HepG2 (cell line): ENCODE measurements around the gene ODAM. TPM values are rescaled to one million over a fixed set of nuclear protein-coding genes. Genes with fewer than 3 reads are reported as not detected.

Experiments
- ATAC-seq: fragments of 200-7000 bp; cut with Tn5 transposase; 3 replicates; pipeline ENCODE4 v1.9.1; 2020; ENCODE audit warnings: mild to moderate bottlenecking, moderate library complexity
- Bru-seq: library from RNA; stranded (reverse); fragments of 400-500 nt; gene quantifications from one replicate; lab custom pipeline; 2021; lab: Mats Ljungman, UMichigan
- BruChase-seq, 2 experiments: library from RNA; stranded (reverse); fragments of 400-500 nt; gene quantifications; one replicate each; lab custom pipeline; 2021; lab: Mats Ljungman, UMichigan
- BruUV-seq: library from RNA; stranded (reverse); fragments of 400-500 nt; replicated peaks from 2 replicates; lab custom pipeline; 2021; lab: Mats Ljungman, UMichigan
- CTCF ChIA-PET: fragments of 300-600 bp; formaldehyde crosslinking; extraction: SDS; loops from one replicate; lab custom pipeline; 2021; ENCODE audit warnings: low total read pairs, inconsistent platforms, low intra/inter-chr PET ratio; lab: Yijun Ruan, JAX
- POLR2A ChIA-PET: fragments of 350-600 bp; sonication (Branson Sonifier 250); formaldehyde crosslinking; loops from one replicate; lab custom pipeline; 2020; ENCODE audit warnings: antibody characterized with exemption, inconsistent platforms; lab: Yijun Ruan, JAX
- DNase-seq: peaks from one replicate; pipeline ENCODE4 v3.0.0-alpha.2; 2015; ENCODE audit warnings: low spot score
- FAIRE-seq: peaks from 3 replicates; lab custom pipeline; 2011; peaks lifted over from hg19 to GRCh38; lab: Jason Lieb, UNC
- H2AFZ ChIP-seq: one replicate; pipeline ENCODE4 v1.6.1; 2011; ENCODE audit warnings: low read length, inconsistent platforms
- H3K27ac ChIP-seq: fragments of 300-600 bp; 3 replicates; pipeline ENCODE4 v1.8.0; 2011; ENCODE audit warnings: mixed run types, mild to moderate bottlenecking, mixed read lengths, low read length, inconsistent platforms; ENCODE audit not compliant: insufficient read depth; ENCODE audit errors: extremely low read length
- H3K27me3 ChIP-seq, 2 experiments: fragments of 200-600 bp in 1 of 2; 2 replicates in 1 of 2; 3 replicates in 1 of 2; pipeline versions ENCODE4 v1.6.0 to v1.8.0; 2011; ENCODE audit warnings: low read length in 2 of 2, mild to moderate bottlenecking in 2 of 2, moderate library complexity in 2 of 2, inconsistent platforms in 1 of 2; ENCODE audit not compliant: insufficient read depth in 2 of 2, control insufficient read depth in 1 of 2
- H3K36me3 ChIP-seq, 2 experiments: fragments of 200-600 bp in 1 of 2; replicated peaks in 1 of 2; 2 replicates in 1 of 2; 3 replicates in 1 of 2; pipeline versions ENCODE4 v1.5.1 to v1.8.0; 2011; ENCODE audit warnings: low read length in 2 of 2, inconsistent platforms in 1 of 2; ENCODE audit not compliant: insufficient read depth in 2 of 2, control insufficient read depth in 1 of 2
- H3K4me1 ChIP-seq: 2 replicates; pipeline ENCODE4 v1.5.1; 2012; ENCODE audit warnings: low read length, inconsistent platforms; ENCODE audit not compliant: insufficient read depth
- H3K4me2 ChIP-seq: 2 replicates; pipeline ENCODE4 v1.6.0; 2011; ENCODE audit warnings: low read depth, low read length, inconsistent platforms
- H3K4me3 ChIP-seq, 3 experiments: fragments of 200-600 bp in 1 of 3; sonication (generic), shearing (Covaris generic) in 1 of 3; replicated peaks in 1 of 3; 2 replicates each; pipeline ENCODE4 v1.5.1; 2011 to 2016; ENCODE audit warnings: low read length in 3 of 3, inconsistent platforms in 2 of 3, low read depth in 2 of 3, mild to moderate bottlenecking in 2 of 3, control low read depth in 1 of 3, mixed read lengths in 1 of 3; ENCODE audit not compliant: insufficient read depth in 1 of 3
- H3K79me2 ChIP-seq: one replicate; pipeline ENCODE4 v1.6.1; 2011; ENCODE audit warnings: low read length, inconsistent platforms; ENCODE audit not compliant: insufficient read depth
- H3K9ac ChIP-seq: 2 replicates; pipeline ENCODE4 v1.6.0; 2011; ENCODE audit warnings: mild to moderate bottlenecking, low read depth, low read length, inconsistent platforms; ENCODE audit not compliant: insufficient read depth
- H3K9me3 ChIP-seq: 2 replicates; pipeline ENCODE4 v1.5.1; 2012; ENCODE audit warnings: mild to moderate bottlenecking, low read length
- H4K20me1 ChIP-seq: 2 replicates; pipeline ENCODE4 v1.6.0; 2011; ENCODE audit warnings: inconsistent platforms, mild to moderate bottlenecking, low read length, moderate library complexity; ENCODE audit not compliant: insufficient read depth
- ATF3 ChIP-seq: sonication (generic); formaldehyde crosslinking; IDR thresholded peaks from 2 replicates; pipeline ENCODE4 v1.4.0; 2020; ENCODE audit warnings: missing genetic modification reagents
- CENPT ChIP-seq: sonication (generic); formaldehyde crosslinking; IDR thresholded peaks from 2 replicates; pipeline ENCODE4 v1.8.0; 2022; ENCODE audit warnings: low read depth, mild to moderate bottlenecking, moderate library complexity, missing genetic modification reagents
- FOXK2 ChIP-seq: fragments of 450-650 bp; IDR thresholded peaks from 2 replicates; pipeline ENCODE4 v1.6.1; 2016
- GABPB1 ChIP-seq: IDR thresholded peaks from 2 replicates; pipeline ENCODE4 v1.6.1; 2016; ENCODE audit warnings: mild to moderate bottlenecking, missing genetic modification reagents, moderate library complexity, missing compliant biosample characterization
- HOMEZ ChIP-seq: IDR thresholded peaks from 2 replicates; pipeline ENCODE4 v1.6.1; 2016; ENCODE audit warnings: low read depth
- MEF2D ChIP-seq: sonication (generic); formaldehyde crosslinking; IDR thresholded peaks from 2 replicates; pipeline ENCODE4 v1.5.1; 2020; ENCODE audit warnings: mild to moderate bottlenecking, missing genetic modification reagents
- PAF1 ChIP-seq: IDR thresholded peaks from 2 replicates; pipeline ENCODE4 v1.6.1; 2016; ENCODE audit warnings: missing genetic modification reagents, missing compliant biosample characterization
- PAWR ChIP-seq: sonication (generic); formaldehyde crosslinking; IDR thresholded peaks from 2 replicates; pipeline ENCODE4 v1.4.0; 2020; ENCODE audit warnings: missing genetic modification reagents, mild to moderate bottlenecking, borderline replicate concordance
- POLR2A ChIP-seq, 2 experiments: IDR thresholded peaks; 2 replicates each; pipeline ENCODE4 v1.6.1; 2011; ENCODE audit warnings: low read depth in 2 of 2, low read length in 2 of 2, mild to moderate bottlenecking in 1 of 2, moderate library complexity in 1 of 2; ENCODE audit not compliant: insufficient read depth in 1 of 2
- TMF1 ChIP-seq: sonication (generic); formaldehyde crosslinking; IDR thresholded peaks from 2 replicates; pipeline ENCODE4 v1.8.1; 2022; ENCODE audit warnings: low read depth, missing genetic modification reagents
- YY1 ChIP-seq: IDR thresholded peaks from 2 replicates; pipeline ENCODE4 v1.6.1; 2011; ENCODE audit warnings: low read length, low read depth, moderate library complexity, mild to moderate bottlenecking; ENCODE audit not compliant: insufficient read depth, insufficient replicate concordance
- ZBTB10 ChIP-seq: sonication (generic); formaldehyde crosslinking; IDR thresholded peaks from 2 replicates; pipeline ENCODE4 v1.4.0; 2020; ENCODE audit warnings: missing genetic modification reagents, borderline replicate concordance
- ZFP37 ChIP-seq: sonication (generic); formaldehyde crosslinking; IDR thresholded peaks from 2 replicates; pipeline ENCODE4 v1.4.0; 2020; ENCODE audit warnings: missing genetic modification reagents, borderline replicate concordance
- ZMYM2 ChIP-seq: sonication (generic); formaldehyde crosslinking; IDR thresholded peaks from 2 replicates; pipeline ENCODE4 v1.8.0; 2022; ENCODE audit warnings: mild to moderate bottlenecking, missing genetic modification reagents
- ZNF180 ChIP-seq: sonication (generic); formaldehyde crosslinking; IDR thresholded peaks from 2 replicates; pipeline ENCODE4 v1.4.0; 2020; ENCODE audit warnings: low read depth, missing genetic modification reagents, borderline replicate concordance
- ZNF296 ChIP-seq: sonication (generic); formaldehyde crosslinking; conservative IDR thresholded peaks from 2 replicates; pipeline ENCODE4 v1.5.0; 2020; ENCODE audit warnings: mild to moderate bottlenecking, missing genetic modification reagents
- ZNF337 ChIP-seq: sonication (generic); formaldehyde crosslinking; IDR thresholded peaks from 2 replicates; pipeline ENCODE4 v1.5.1; 2020; ENCODE audit warnings: missing genetic modification reagents, low read depth, mild to moderate bottlenecking, borderline replicate concordance
- WGBS: methylation state at CpG from one replicate; pipeline ENCODE4 v1.1.6; 2017; ENCODE audit warnings: low lambda C conversion rate; 5-methylcytosine and 5-hydroxymethylcytosine counted together
- in situ Hi-C: cut with HindIII; loops from 2 replicates; pipeline ENCODE4 v1.10.0; 2017; ENCODE audit warnings: low pct_unique_long_range_greater_than_20kb; ENCODE audit not compliant: extremely low pct_ligation_motif_present
- intact Hi-C: fragments of 100-400 bp; cut with micrococcal nuclease; formaldehyde crosslinking; loops from one replicate; pipeline ENCODE4 v1.10.0; 2022; ENCODE audit not compliant: unreplicated experiment
- long read RNA-seq, 2 experiments: library from RNA in 1 of 2; library from polyadenylated mRNA in 1 of 2; stranded (forward) in 1 of 2; unstranded in 1 of 2; transcript quantifications; one replicate each; pipeline ENCODE4 v2.0.0, GENCODE V29; 2019 to 2022
- polyA minus RNA-seq, 3 experiments: library from RNA; depleted of rRNA, polyadenylated mRNA; stranded (reverse); fragments of >200 nt; gene quantifications; 2 replicates each; pipeline ENCODE4 v1.2.3, GENCODE V29; 2011; ENCODE audit warnings: low replicate concordance in 1 of 3
- polyA plus RNA-seq, 8 experiments: library from polyadenylated mRNA; depleted of rRNA in 3 of 8; stranded (reverse) in 7 of 8; unstranded in 1 of 8; fragments of >200 nt; fragmentation: Illumina TruSeq in 4 of 8; extraction: Trizol in 4 of 8; gene quantifications; 2 replicates each; pipeline versions ENCODE4 v1.2.1 to v1.2.3, GENCODE V29; 2011 to 2016; ENCODE audit warnings: low read depth in 4 of 8, missing spikeins in 1 of 8, mixed read lengths in 1 of 8; ENCODE audit not compliant: insufficient read depth in 1 of 8
- total RNA-seq, 5 experiments: library from RNA; depleted of rRNA; stranded (reverse); fragments of >200 nt; fragmentation: Illumina TruSeq; extraction: Trizol; gene quantifications; 2 replicates each; pipeline ENCODE4 v1.2.3, GENCODE V29; 2016; ENCODE audit warnings: low read depth in 1 of 5

The ODAM gene
- total RNA-seq (2016; rRNA removed; fragmentation: Illumina TruSeq; extraction: Trizol): 115 and 157 TPM in 2 replicates
- total RNA-seq (2016; cell fraction: cytosol; rRNA removed; fragmentation: Illumina TruSeq; extraction: Trizol; ENCODE audit: low read depth): 55.0 and 66.5 TPM in 2 replicates
- total RNA-seq (2016; cell fraction: insoluble cytoplasmic fraction; rRNA removed; fragmentation: Illumina TruSeq; extraction: Trizol): 108 and 147 TPM in 2 replicates
- total RNA-seq (2016; cell fraction: membrane; rRNA removed; fragmentation: Illumina TruSeq; extraction: Trizol): 72.5 and 76.3 TPM in 2 replicates
- total RNA-seq (2016; cell fraction: nucleus; rRNA removed; fragmentation: Illumina TruSeq; extraction: Trizol): 51.3 and 51.6 TPM in 2 replicates
- 67.4 and 94.6 TPM in 2 replicates for polyA plus RNA-seq (2011; rRNA removed)
- polyA plus RNA-seq (2011; cell fraction: cytosol; rRNA removed): 56.5 and 57.3 TPM in 2 replicates
- polyA plus RNA-seq (2011; cell fraction: nucleus; rRNA removed): 14.3 and 25.4 TPM in 2 replicates
- polyA plus RNA-seq (2012): 31.5 and 56.5 TPM in 2 replicates
- polyA plus RNA-seq (2016; cell fraction: cytosol; fragmentation: Illumina TruSeq; extraction: Trizol; ENCODE audit: low read depth): 116 and 130 TPM in 2 replicates
- 317 and 322 TPM in 2 replicates for polyA plus RNA-seq (2016; cell fraction: insoluble cytoplasmic fraction; fragmentation: Illumina TruSeq; extraction: Trizol; ENCODE audit: low read depth)
- polyA plus RNA-seq (2016; cell fraction: membrane; fragmentation: Illumina TruSeq; extraction: Trizol; ENCODE audit: low read depth): 135 and 140 TPM in 2 replicates
- polyA plus RNA-seq (2016; cell fraction: nucleus; fragmentation: Illumina TruSeq; extraction: Trizol; ENCODE audit: insufficient read depth, low read depth): 116 TPM in 2 replicates
- 1.7 and 30.6 TPM in 2 replicates for polyA minus RNA-seq (2011; rRNA and poly(A)+ RNA removed; ENCODE audit: low replicate concordance)
- 16.8 and 28.0 TPM in 2 replicates for polyA minus RNA-seq (2011; cell fraction: cytosol; rRNA and poly(A)+ RNA removed)
- polyA minus RNA-seq (2011; cell fraction: nucleus; rRNA and poly(A)+ RNA removed): 8.2 and 14.5 TPM in 2 replicates
- Bru-seq, nascent RNA: percentile 74 among the genes with signal in this experiment
- percentile 75 among the genes with signal in this experiment for BruChase-seq, experiment 1, labeled RNA remaining after a 6-hour chase
- BruChase-seq, experiment 2, labeled RNA remaining after a 2-hour chase: percentile 66 among the genes with signal in this experiment
- long read RNA-seq, experiment 1, partial matches to known transcripts: 98 of 122 reads
- long read RNA-seq, experiment 1, other reads (novel, unspliced or antisense): 22 of 122 reads
- long read RNA-seq, experiment 2, partial matches to known transcripts: 91 of 111 reads
- long read RNA-seq, experiment 2, other reads (novel, unspliced or antisense): 19 of 111 reads

GRCh38 chr4:70195425-70195824 lies at the start of gene ODAM:
ODAM (plus strand) TSS chr4:70195725; CDS start chr4:70196544, 819 bp downstream.
- Histone ChIP-seq H3K27ac (no peak within 1 kb of the TSS), H3K27me3 (no peaks in the 10 kb centered on the region), H3K9ac (no peak within 1 kb of the TSS), H4K20me1 (no peaks in the 10 kb centered on the region), H3K36me3 (no peaks in the 10 kb centered on the region), H3K4me3 (no peak within 1 kb of the TSS), H2AFZ (no peak within 1 kb of the TSS), H3K4me1 (peaks cover 70% of the 10 kb centered on the region), H3K4me2 (no peak within 1 kb of the TSS), H3K9me3 (peaks cover 10% of the 10 kb centered on the region; the same call in 1 of the 2 replicates), H3K79me2 (no peaks in the 10 kb centered on the region)
- FAIRE-seq (no peak), ATAC-seq (no peak), DNase-seq (no peak)
- in situ Hi-C loops: no loop called here
- intact Hi-C loops: no loop called here
- no TSS peak for BruUV-seq
- ChIA-PET CTCF (no interaction called here), POLR2A (no interaction called here)
- WGBS: 98% methylated on average over 1 of the region's 1 CpG
- no peak for TF ChIP-seq TMF1 (CRISPR knock-in tag)
- TF ChIP-seq ZMYM2 (CRISPR knock-in tag): no peak
- TF ChIP-seq ZFP37 (CRISPR knock-in tag): no peak
- TF ChIP-seq ZNF296 (CRISPR knock-in tag): no peak
- TF ChIP-seq ZNF180 (CRISPR knock-in tag): no peak
- no peak for TF ChIP-seq ZBTB10 (CRISPR knock-in tag)
- no peak for TF ChIP-seq PAF1
- no peak for TF ChIP-seq FOXK2
- TF ChIP-seq CENPT (CRISPR knock-in tag): no peak
- TF ChIP-seq YY1: no peak
- no peak for TF ChIP-seq PAWR (CRISPR knock-in tag)
- no peak for TF ChIP-seq GABPB1
- TF ChIP-seq HOMEZ (CRISPR knock-in tag): no peak
- no peak for TF ChIP-seq ZNF337 (CRISPR knock-in tag)
- TF ChIP-seq MEF2D (CRISPR knock-in tag): no peak
- no peak for TF ChIP-seq ATF3 (CRISPR knock-in tag)
- no peak for TF ChIP-seq POLR2A (IDR thresholded peaks at IDR 0.05; ENCODE audit: insufficient read depth in 1 of 2, low read depth in 2 of 2, low read length in 2 of 2)
